ENCODE results near the gene STAB2. TPM values are rescaled to one million over a fixed set of nuclear protein-coding genes. Genes with fewer than 3 reads are reported as not detected.

The STAB2 gene
- polyA plus RNA-seq, 3 donors: not detected

GRCh38 chr12:103729499-103729898 lies 142.4 kb downstream of the STAB2 start:
- intact Hi-C loops (cut with micrococcal nuclease): no loop called here
- Histone ChIP-seq H3K36me3 (replicated peaks in 1 of 2; ENCODE audit: control insufficient read depth in 1 of 2, insufficient read depth in 2 of 2, low read length in 2 of 2) (no peaks in the 10 kb centered on the region), H3K27me3 (ENCODE audit: control insufficient read depth in 2 of 2, insufficient read depth in 2 of 2, low read length in 2 of 2) (no peaks in the 10 kb centered on the region), H3K9ac (ENCODE audit: insufficient read depth, low read length, poor library complexity, severe bottlenecking) (no peak overlapping the region), H4K20me1 (ENCODE audit: insufficient read depth, low read length) (no peaks in the 10 kb centered on the region), H3K4me3 (replicated peaks in 1 of 3; ENCODE audit: low read depth in 2 of 3, low read length in 3 of 3) (no peak overlapping the region), H3K4me2 (replicated peaks; ENCODE audit: extremely low read depth, low read length, poor library complexity, severe bottlenecking) (no peak overlapping the region), H3K4me1 (ENCODE audit: control insufficient read depth in 1 of 2, insufficient read depth in 2 of 2, low read length in 2 of 2) (no peaks in the 10 kb centered on the region), H3K27ac (ENCODE audit: low read depth in 1 of 2, low read length in 2 of 2) (no peak overlapping the region), H3K79me2 (ENCODE audit: insufficient read depth, low read length) (no peaks in the 10 kb centered on the region), H3K9me3 (replicated peaks in 1 of 2; ENCODE audit: control insufficient read depth in 1 of 2, insufficient read depth in 1 of 2, low read length in 2 of 2) (peaks cover 5 to 8% of the 10 kb centered on the region in 2 donors), H2AFZ (ENCODE audit: insufficient read depth, low read depth, low read length, poor library complexity, severe bottlenecking) (no peak overlapping the region)
- H3K4me1 Mint-ChIP-seq: no peaks in the 10 kb centered on the region
- H3K27ac Mint-ChIP-seq: no peak overlapping the region
- TF ChIP-seq, protein P1, sequence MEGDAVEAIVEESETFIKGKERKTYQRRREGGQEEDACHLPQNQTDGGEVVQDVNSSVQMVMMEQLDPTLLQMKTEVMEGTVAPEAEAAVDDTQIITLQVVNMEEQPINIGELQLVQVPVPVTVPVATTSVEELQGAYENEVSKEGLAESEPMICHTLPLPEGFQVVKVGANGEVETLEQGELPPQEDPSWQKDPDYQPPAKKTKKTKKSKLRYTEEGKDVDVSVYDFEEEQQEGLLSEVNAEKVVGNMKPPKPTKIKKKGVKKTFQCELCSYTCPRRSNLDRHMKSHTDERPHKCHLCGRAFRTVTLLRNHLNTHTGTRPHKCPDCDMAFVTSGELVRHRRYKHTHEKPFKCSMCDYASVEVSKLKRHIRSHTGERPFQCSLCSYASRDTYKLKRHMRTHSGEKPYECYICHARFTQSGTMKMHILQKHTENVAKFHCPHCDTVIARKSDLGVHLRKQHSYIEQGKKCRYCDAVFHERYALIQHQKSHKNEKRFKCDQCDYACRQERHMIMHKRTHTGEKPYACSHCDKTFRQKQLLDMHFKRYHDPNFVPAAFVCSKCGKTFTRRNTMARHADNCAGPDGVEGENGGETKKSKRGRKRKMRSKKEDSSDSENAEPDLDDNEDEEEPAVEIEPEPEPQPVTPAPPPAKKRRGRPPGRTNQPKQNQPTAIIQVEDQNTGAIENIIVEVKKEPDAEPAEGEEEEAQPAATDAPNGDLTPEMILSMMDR (IDR thresholded peaks at IDR 0.05): no peak
- peaks cover 2 to 21% (median 9%) of the 10 kb centered on the region in 7 donors for H3K9me3 Mint-ChIP-seq
- no peaks in the 10 kb centered on the region for H3K36me3 Mint-ChIP-seq
- DNase-seq: no peak
- H3K27me3 Mint-ChIP-seq (ENCODE audit: low read depth in 3 of 3): peaks cover 0 to 12% (median 3%) of the 10 kb centered on the region in 3 donors
- H3K4me3 Mint-ChIP-seq: no peak overlapping the region
- WGBS (ENCODE audit: insufficient coverage): no CpG with 5 or more reads among the region's 1 CpG

GRCh38 chr12:103731539-103731938 lies 144.5 kb downstream of the STAB2 start:
- Mint-ChIP-seq H3K4me1 (no peaks in the 10 kb centered on the region), H3K27ac (no peak overlapping the region), H3K36me3 (no peaks in the 10 kb centered on the region), H3K9me3 (peaks cover 2 to 21% (median 9%) of the 10 kb centered on the region in 7 donors), H3K4me3 (no peak overlapping the region), H3K27me3 (ENCODE audit: low read depth in 3 of 3) (peaks cover 0 to 13% (median 7%) of the 10 kb centered on the region in 3 donors)
- WGBS (ENCODE audit: insufficient coverage): no CpG with 5 or more reads among the region's 1 CpG
- TF ChIP-seq, protein P1 (IDR thresholded peaks at IDR 0.05): no peak
- Histone ChIP-seq H3K4me3 (replicated peaks in 1 of 3; ENCODE audit: low read depth in 2 of 3, low read length in 3 of 3) (no peak overlapping the region), H4K20me1 (ENCODE audit: insufficient read depth, low read length) (no peaks in the 10 kb centered on the region), H3K9me3 (replicated peaks in 1 of 2; ENCODE audit: control insufficient read depth in 1 of 2, insufficient read depth in 1 of 2, low read length in 2 of 2) (peaks cover 5 to 8% of the 10 kb centered on the region in 2 donors), H2AFZ (ENCODE audit: insufficient read depth, low read depth, low read length, poor library complexity, severe bottlenecking) (no peak overlapping the region), H3K9ac (ENCODE audit: insufficient read depth, low read length, poor library complexity, severe bottlenecking) (no peak overlapping the region), H3K4me2 (replicated peaks; ENCODE audit: extremely low read depth, low read length, poor library complexity, severe bottlenecking) (no peak overlapping the region), H3K4me1 (ENCODE audit: control insufficient read depth in 1 of 2, insufficient read depth in 2 of 2, low read length in 2 of 2) (no peaks in the 10 kb centered on the region), H3K27ac (ENCODE audit: low read depth in 1 of 2, low read length in 2 of 2) (no peak overlapping the region), H3K27me3 (ENCODE audit: control insufficient read depth in 2 of 2, insufficient read depth in 2 of 2, low read length in 2 of 2) (no peaks in the 10 kb centered on the region), H3K36me3 (replicated peaks in 1 of 2; ENCODE audit: control insufficient read depth in 1 of 2, insufficient read depth in 2 of 2, low read length in 2 of 2) (no peaks in the 10 kb centered on the region), H3K79me2 (ENCODE audit: insufficient read depth, low read length) (no peaks in the 10 kb centered on the region)
- DNase-seq: no peak
- intact Hi-C loops (cut with micrococcal nuclease): no loop called here

Measured in CD14-positive monocyte (primary cell).